ENCODE measurements around the gene HNRNPU.
A peak's percentile ranks its signal among the peaks of the same experiment; 100 is the strongest.
"Not testable (repeated sequence)": the region's sequence is repeated elsewhere in the genome, so short reads cannot be mapped to it uniquely, and the experiment has no call there.

Gene HNRNPU

DNA sequence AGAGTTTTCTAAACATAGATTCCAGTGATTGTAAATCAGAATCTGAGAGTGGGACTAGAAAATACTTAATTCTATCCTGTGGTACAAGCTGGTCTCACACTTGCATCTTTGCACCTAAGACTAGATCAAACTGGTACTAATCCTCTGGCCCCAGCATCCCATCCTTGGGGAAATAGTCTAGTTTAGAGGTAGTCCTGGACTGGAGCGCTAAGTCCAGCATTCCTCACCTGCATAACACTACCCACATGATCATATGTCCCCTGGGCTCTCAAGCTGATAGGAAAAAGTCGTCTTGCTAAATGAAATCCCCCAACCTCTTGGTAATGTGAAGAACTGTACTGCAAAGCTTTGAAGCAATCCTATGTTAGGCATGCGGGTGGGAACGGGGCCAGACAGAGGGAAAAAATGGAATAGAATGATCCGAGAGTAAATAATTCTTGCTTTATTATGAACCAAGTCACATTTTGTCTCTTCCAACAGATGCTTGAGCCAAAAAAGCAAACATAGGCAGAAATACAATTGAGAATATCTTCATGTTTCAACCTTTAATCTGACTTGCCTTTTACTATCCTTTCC, 24.0 kb downstream of the HNRNPU start:
- ATAC-seq = no peak

DNA sequence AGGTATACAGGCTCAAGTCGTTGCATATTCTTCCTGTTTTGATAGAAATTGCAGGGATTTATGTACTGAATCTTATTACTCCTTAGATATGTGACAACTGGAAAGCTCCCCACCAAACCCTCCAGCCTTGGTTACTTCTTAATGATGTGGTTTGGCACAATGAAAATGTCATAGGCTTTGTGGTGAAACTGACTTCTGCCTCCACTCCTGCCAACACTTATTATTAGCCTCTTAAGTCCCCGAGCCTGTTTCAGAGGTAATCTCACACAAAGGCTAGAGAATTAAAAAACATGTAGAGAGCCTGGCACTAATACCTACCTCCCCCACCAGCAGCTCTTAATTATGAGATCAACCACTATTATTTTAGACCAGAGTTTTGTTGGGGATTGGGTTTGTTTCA, 24.7 kb downstream of the HNRNPU start:
- no peak for ATAC-seq

DNA sequence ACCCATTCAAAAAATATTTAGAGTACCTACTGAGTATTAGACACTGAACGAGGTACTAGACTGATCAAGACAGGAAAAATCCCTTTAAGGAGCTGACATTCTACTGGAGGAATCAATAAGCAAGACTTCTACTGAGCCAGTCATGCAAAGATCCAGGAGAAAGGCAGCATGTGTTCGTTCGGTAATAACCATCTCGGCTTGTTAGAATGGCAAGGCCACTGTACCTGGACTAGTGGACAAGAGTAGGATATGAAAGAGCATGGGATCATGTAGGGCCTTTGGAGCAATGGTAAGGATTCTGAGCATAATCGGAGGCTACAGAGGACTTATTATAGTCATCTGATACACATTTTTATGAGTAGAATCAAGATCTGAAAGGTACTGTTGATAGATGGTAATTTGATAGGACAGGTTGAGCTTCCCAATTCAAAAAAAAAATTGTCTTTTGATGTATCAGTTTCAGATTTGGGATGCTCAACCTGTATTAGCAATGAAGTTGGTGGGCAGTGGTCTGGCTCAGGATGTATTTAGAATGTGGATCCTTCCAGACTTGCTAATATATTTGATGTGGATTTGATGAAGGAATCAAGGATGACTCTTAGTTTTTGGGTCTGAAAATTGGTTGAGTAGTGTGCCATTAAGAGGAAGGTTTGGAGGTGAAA, 26.6 kb downstream of the HNRNPU start:
- ATAC-seq = no peak

DNA sequence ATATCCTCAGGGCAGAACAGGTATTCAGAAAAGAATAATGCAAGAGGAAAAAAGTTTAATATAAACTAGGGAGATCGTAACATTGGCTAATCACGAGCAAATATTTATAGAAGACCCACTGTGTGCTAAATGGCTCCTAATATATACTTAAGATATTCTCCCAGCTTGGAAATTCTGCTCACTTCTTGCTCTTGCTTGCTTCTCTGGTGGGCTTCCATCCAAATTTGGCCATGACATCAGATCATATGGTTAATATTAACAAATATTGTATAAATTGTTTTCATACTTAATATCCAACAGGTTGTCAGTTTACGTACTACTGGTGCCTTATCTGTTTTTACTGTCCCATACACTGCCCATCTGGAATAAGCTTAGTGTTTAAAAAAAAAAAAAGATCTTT, 27.8 kb downstream of the HNRNPU start:
- ATAC-seq = no peak

DNA sequence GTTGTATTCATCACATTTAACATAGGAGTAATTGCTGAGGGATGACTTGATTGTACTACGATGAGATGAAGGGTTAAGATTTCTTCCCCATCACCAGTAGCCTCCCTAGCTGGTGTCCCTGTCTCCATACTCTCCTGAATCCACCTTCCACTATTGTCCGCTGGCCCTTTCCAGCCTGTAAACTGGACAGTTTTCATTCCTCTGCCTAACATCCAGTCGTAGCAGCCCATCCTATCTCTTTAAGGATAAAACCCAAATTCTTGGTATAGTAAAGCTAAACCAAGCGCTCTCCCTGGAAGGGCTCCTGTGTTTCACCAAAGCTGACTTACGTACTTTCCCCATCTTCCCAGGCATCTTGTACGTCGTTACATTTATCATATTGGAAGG, 28.2 kb downstream of the HNRNPU start:
- ATAC-seq = no peak

DNA sequence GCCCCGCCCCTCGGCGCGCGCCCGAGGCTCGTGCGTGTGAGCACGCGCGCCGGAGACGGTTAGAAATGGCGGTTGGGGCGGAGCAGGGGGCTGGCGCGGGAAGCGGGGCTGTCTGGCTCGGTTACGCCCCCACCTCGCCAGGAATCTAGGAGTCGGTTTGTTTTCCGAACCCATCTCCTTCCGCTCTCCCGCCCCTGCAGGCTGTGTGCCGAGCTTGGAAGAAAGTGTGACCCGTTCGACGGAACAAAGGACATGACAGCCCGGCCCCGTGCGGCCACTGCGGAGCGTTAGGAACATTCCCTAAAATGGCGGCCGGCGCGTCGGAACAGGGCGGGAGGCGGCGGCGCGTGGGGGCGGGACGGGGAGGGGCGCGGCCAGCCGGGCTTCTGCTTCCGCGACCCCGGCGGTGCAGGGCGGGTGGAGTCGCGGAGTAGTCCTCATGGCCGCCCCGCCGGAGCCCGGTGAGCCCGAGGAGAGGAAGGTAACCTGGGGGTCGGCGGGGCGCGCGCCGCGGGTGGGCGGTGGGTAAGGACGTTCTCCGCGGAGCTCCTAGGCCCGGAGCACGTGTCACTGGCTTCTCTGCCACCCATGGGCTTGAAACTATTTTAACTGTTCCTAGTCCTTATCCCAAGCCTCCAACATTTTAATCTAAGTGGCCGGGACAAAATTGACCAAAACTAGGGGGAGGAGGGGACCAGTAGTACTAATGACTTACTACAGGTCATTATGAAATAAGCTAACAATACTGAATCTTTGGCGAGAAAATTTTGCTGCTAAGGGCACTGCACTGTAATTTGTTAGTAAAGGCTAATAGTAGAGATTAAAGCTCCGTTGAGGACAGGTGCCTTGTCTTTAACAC, 28.8 kb downstream of the HNRNPU start, which contains the start of gene COX20:
TSS of gene COX20 (plus strand) at position 383 of the 859 bp plus-strand sequence. CDS start at position 440, 57 bp downstream.
- peak; percentile 61 to 64 for ATAC-seq

DNA sequence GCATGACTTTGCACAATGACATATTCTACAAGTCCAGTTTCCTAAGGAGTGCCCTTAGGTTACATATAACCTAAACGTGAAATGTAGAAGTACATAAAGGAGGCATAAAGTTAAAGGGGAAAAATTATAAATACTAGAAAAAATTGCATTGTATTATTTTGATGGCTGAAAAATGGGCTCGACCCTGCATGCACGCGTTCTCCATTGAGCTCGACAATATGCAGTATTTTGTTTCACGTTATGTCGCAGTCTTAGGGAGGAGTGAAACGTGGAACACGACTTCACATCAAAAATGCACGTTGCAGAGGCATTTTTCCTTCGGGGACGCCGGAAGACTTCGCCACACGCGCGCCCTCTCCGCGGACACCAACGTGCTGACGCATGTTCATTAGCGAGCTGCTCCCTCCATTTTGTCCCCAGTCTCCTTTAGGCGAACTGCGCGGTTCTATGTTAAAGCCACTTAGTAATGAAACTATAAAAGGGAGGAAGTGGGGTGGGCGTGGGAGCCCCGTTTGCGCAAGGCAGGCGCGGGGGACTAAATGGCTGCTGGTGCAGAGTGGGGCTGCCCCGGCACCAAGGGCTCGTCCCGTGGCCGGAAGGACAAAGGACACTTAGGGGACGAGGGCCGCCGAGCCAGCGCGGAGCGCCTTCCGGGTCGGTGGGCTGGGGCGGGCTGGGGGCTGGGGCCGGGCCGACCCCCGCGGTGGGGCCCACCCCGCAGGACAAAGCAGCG, 29.6 kb downstream of the HNRNPU start:
- ATAC-seq = peak; percentile 74 to 79

DNA sequence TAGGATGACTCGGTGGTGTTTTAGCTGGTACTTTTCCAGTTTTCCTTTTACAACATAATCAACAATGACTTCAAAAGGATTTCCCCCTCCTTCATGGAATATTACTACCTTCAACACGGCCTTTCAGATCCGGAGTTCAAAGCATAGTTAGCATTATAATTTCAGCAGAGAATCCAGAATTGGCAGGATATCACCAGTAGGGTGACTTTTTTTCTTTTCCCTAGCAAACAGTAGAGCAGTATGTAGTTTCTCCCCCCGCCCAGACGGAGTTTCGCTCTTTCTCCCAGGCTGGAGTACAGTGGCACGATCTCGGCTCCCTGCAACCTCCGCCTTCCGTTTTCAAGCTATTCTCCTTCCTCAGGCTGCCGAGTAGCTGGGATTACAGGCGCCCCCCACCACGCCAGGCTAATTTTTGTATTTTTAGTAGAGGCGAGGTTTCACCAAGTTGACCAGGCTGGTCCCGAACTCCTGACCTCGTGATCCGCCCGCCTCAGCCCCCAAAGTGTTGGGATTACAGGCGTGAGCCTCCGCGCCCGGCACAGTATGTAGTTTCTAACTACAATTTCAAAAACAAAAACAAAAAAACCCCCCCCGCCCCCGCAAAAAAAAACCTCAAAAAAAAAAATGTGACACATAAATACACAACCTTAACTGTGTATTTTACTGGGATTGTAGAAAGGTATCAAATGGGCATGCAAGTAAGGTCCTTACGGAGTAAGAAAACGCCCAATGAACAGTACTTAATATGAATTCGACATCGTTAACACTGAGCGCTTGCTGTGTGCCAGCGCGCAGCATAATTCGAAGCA, 30.4 kb downstream of the HNRNPU start:
- peak; percentile 5 to 8 for ATAC-seq

DNA sequence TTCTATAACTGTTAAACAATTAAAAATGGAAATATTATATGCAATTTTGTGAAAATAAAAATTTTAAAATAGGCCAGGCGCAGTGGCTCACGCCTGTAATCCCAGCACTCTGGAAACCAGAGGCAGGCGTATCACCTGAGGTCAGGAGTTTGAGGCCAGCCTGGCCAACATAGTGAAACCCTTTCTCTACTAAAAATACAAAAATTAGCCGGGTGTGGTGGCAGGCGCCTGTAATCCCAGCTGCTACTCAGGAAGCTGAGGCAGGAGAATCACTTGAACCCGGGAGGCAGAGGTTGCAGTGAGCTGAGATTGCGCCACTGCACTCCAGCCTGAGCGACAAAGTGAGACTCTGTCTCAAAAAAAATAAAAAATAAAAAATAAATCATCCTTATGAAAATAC, 31.1 kb downstream of the HNRNPU start:
- not testable (repeated sequence) for ATAC-seq

DNA sequence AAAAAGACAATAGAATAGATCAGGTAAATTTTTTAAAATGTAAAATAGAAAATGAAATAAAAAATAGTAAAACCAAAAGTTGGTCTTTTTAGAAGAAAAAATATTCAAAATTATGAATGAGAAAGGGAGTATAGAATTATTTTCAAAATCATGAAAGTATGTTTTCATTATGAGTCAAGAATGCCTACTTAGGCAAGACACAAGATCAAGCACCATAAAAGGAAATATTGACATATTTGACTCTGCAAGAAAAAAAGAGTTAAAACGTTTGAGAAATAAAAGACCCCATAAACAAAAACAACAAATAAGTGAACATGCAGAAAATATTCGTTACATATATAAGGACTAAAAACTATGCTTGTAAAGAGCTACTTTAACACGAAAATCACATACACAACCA, 33.7 kb downstream of the HNRNPU start:
- no peak for ATAC-seq

DNA sequence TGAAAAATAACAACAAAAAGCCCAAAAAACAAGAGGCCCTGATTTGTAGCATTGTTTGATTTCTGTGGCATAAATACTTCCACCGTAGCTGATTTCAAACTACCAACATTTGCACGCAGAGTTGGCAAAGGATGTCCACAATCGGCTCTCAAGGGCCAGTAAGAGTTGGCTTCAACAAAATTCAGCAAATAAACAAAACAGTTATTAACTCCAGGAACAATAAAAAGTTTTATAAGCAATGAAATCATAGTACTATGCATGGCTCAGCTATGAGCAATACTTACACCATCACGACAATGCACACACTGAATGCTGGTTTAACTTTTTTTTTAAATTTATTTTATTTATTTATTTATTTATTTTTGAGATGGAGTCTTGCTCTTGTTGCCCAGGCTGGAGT, 37.6 kb downstream of the HNRNPU start:
- no peak for ATAC-seq

DNA sequence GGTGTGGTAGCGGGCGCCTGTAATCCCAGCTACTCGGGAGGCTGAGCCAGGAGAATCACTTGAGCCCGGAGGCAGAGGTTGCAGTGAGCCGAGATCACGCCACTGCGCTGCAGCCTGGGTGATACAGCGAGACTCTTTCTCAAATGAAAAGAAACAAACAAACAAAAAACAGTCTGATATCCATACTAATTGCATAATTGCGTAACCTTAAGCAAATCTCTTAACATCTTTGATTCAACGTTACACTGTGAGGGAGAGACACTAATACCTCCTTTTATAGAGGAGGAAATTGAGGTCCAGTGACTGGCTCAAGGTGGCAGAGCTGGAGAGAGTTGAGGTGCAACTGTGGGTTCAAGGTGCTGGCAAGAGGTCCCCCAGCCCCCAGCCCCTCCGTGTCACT, 41.5 kb downstream of the HNRNPU start:
- no peak for ATAC-seq

DNA sequence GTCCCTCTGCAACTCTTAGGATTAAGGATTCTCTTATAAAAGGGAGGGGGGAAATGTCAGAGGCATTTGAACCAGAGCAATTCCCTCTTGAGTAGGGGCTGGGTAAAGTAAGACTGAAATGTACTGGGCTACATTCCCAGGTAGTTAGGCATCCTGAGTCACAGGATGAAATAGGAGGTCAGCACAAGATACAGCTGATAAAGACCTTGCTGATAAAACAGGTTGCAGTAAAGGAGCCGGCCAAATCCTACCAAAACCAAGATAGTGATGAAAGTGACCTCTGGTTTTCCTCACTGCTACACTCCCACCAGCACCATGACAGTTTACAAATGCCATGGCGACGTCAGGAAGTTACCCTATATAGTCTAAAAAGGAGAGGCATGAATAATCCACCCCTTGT, 43.2 kb downstream of the HNRNPU start:
- no peak for ATAC-seq

DNA sequence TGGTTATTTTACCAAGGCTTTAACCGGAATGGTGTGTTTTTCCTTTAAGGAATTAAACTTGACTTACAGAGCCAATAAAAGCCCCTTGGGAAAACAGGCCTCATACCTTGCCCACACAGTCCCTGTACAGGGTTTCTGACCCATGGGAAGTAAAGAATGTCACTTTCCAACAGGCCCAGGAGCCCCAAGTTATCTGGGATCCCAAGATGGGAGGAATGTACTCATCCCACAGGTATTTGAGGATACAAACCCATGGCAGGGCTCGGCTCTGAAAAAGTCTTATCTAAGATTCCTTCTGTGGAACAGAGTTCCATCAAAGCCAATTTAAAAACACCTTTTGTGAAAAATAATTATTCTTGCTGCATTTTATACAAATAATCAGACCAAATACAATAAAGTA, 44.2 kb downstream of the HNRNPU start:
- no peak for ATAC-seq

DNA sequence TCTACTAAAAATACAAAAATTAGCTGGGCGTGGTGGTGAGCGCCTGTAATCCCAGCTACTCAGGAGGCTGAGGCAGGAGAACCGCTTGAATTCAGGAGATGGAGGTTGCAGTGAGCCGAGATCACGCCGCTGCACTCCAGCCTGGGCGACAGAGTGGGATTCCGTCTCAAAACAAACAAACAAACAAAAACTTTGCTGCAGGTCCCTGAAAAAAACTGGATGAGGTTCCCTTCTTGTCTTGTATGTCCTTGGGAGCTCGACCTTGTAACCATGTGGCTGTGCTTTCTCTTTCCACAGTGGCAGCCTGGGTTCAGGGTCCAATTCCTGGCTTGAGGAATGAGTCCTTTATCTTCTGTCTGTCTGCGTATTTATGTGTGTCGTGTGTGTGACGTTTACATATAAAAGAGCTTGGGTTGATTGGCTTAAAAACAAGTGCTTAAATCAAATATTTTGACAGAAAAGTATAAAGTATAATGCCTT, 46.9 kb downstream of the HNRNPU start:
- no peak for ATAC-seq

DNA sequence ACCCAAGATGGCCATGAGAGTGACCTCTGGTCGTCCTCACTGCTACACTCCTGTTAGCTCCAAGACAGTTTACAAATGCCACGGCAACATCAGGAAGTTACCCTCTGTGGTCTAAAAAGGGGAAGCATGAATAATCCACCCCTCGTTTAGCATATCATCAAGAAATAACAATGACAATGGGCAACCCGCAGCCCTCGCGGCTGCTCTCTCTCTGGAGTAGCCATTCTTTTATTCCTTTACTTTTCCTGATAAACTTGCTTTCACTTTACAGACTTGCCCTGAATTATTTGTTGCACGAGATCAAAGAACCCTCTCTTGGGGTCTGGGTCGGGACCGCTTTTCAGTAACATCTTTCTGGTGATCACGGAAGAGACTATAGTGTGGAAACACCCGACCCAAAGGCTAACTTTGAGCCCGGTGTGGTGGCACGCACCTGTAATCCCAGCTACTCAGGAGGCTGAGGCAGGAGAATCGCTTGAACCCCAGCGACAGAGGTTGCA, 48.7 kb downstream of the HNRNPU start:
- ATAC-seq = no peak

DNA sequence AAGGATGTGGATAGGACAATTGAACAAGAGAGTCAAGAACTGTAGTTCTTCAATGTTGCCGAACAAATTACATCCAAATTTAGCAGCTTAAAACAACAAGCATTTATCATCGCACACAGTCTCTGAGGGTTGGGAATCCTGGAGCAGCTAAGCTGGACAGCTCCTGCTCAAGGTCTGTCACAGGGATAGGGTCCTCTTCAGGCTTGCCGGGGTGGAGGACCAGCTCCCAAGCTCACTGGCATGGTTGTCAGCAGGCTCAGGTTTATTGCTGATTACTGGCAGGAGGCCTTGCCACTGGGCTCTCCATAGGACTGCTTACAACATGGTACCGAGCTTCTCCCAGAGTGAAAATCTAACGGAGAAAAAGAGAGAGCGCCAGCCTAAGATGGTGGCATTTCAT, 51.0 kb downstream of the HNRNPU start:
- no peak for ATAC-seq

DNA sequence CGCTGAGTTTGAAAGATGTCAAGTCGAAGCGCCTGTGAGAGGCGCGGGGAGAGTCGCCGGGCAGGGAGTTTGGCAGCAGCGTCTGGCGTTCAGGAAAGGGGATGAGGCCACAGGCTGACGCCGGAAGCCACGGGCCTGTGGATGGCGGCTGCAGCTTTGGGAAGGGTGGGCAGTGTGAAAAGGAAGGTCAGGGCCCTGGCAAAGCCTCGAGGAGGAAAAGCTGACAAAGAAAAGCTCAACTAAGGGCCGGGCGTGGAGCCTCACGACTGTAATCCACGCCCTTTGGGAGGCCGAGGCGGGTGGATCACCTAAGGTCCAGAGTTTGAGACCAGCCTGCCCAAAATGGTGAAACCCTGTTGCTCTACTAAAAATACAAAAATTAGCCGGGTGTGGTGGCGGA, 54.1 kb downstream of the HNRNPU start:
- no peak for ATAC-seq

DNA sequence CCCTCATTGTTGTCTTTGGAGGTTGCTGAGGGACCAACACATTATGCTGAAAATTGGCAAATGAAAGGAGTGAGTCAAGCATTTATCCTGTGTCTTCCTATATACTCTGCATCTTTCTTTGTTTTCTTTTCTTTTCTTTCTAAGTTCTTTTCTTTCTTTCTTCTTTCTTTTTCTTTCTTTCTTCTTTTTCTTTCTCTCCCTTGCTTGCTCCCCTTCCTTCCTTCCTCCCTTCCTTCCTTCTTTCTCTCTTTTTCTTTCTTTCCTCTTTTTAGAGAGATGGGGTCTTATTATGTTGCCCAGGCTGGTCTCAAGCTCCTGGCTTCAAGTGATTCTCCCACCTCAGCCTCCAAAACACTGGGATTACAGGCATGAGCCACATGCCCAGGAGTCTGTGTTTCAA, 57.2 kb downstream of the HNRNPU start:
- ATAC-seq = no peak

DNA sequence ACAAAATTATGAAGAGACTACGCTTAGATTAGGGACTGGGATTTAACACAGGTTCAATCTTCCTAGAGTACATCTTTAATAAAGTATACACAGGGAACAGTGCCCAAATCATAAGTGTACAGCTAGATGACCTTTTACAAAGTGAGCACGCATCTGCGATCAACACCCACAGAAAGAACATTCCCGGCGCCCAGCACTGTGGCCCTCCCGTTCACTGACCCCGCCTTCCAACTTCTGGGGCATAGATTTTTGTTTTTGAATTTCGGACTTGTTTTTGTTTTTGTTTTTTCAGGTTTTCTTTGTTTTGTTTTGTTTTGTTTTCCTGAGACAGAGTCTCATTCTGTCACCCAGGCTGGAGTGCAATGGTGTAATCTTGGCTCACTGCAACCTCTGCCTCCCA, 59.5 kb downstream of the HNRNPU start:
- ATAC-seq = no peak

DNA sequence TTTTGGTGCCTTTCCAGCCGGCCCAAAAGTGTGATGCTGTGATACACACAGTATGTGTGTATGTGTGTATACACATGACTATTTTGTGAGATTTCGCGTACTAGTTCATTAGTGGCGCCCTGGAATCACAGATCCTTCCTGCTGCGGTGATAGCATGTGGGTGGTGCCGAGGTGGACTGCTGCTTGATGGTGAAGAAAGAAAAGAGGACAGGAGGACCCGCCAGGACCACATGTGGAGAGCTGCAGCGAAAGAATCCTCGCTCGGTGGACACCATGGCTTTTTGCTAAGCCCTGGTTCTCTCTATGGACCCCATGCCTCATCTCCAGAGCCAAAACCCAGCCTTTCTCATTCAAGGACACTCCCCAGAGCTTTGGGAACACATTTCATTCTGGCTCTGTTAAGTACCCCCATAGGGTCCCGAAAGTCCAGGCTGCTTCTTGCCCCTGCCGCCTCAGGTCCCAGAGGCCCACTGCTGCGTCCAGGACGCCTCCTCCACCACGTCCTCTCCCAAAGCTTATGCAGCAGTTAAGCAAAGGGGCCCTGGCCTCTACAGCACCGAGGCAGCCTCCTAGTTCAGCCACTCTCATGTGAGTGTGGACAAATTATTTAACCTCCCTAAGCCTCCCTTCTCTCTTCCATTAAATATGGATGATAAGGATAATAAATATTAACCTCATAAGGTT, 61.6 kb downstream of the HNRNPU start:
- ATAC-seq = no peak
